GM12874 (cell line): ENCODE measurements around the gene PNKD.

Experiments
- CTCF ChIP-seq: IDR thresholded peaks from 2 replicates; pipeline ENCODE4 v1.5.1; 2011; ENCODE audit warnings: low read depth, mild to moderate bottlenecking, control low read depth, low read length, moderate library complexity; ENCODE audit not compliant: insufficient read depth

The PNKD gene

GRCh38 chr2:218300141-218300540 is 29.8 kb downstream of the PNKD start:
- TF ChIP-seq CTCF, result no peak

GRCh38 chr2:218301176-218301819 is 31.0 kb downstream of the PNKD start:
- TF ChIP-seq CTCF, result peak; percentile 89

GRCh38 chr2:218305383-218305782 is 35.1 kb downstream of the PNKD start:
- TF ChIP-seq CTCF, result no peak

- no peak for TF ChIP-seq CTCF
Observed at GRCh38 chr2:218306184-218306920, 36.0 kb downstream of the PNKD start.

- TF ChIP-seq CTCF, result no peak
Observed at GRCh38 chr2:218307415-218308090, 37.2 kb downstream of the PNKD start.

- no peak for TF ChIP-seq CTCF
Observed at GRCh38 chr2:218310853-218311540, 40.7 kb downstream of the PNKD start.

- no peak for TF ChIP-seq CTCF
Observed at GRCh38 chr2:218312267-218312756, 42.0 kb downstream of the PNKD start.
